ENCODE measurements around the gene CLEC11A. TPM values are rescaled to one million over a fixed set of nuclear protein-coding genes. Genes with fewer than 3 reads are reported as not detected.

Gene CLEC11A
- total and polyA plus RNA-seq, 9 of the 15 experiments (the other 6 are each of a cell fraction or from before 2014, with no cell fraction given), result 0.39 to 43.9 (median 3.4) TPM

- no peak overlapping the region for H3K9ac ChIP-seq (ENCODE audit: insufficient read depth in 1 of 2, low read depth in 2 of 2, low read length in 2 of 2)
- FAIRE-seq (no peak), ATAC-seq (no peak), DNase-seq (ENCODE audit: extremely low read depth in 1 of 4, low spot score in 3 of 4) (no peak)
- WGBS (ENCODE audit: insufficient coverage, low coverage, missing lambda C conversion rate), result 58% methylated on average over 18 of the region's 21 CpGs
- no peak overlapping the region for H3K27ac ChIP-seq (ENCODE audit: extremely low read depth, low read depth, low read length)
- intact Hi-C loops (cut with micrococcal nuclease) (no loop called here), in situ Hi-C loops (cut with MboI) (no loop called here)
- BruUV-seq (replicated peaks), result no TSS peak
- POLR2A ChIA-PET, result interaction anchor here (0.6 to 1.5 kb wide), 5 partner anchors 14 to 1394 kb away, joined by 3 to 6 read pairs (median 4); no protein-coding TSS in a partner anchor
- no peaks in the 10 kb centered on the region for H3K36me3 ChIP-seq (ENCODE audit: control insufficient read depth, insufficient read depth, low read length)
- no peak overlapping the region for H2AFZ ChIP-seq (ENCODE audit: low read depth, low read length)
- CTCF ChIA-PET (ENCODE audit: low intra/inter-chr PET ratio), result no interaction called here
- no peaks in the 10 kb centered on the region for H3K9me1 ChIP-seq (ENCODE audit: control insufficient read depth, insufficient read depth, low read length)
- H3K4me2 ChIP-seq (ENCODE audit: insufficient read depth, low read length), result no peak overlapping the region
- H3K4me1 ChIP-seq (replicated peaks in 1 of 2; ENCODE audit: control insufficient read depth in 2 of 2, insufficient read depth in 2 of 2, low read length in 2 of 2), result peaks cover 8 to 70% of the 10 kb centered on the region in 2 experiments
- peaks cover 3% of the 10 kb centered on the region for H3K79me2 ChIP-seq (ENCODE audit: control insufficient read depth, insufficient read depth, low read length)
- peaks cover 8 to 22% of the 10 kb centered on the region in 2 experiments; a peak in 4 of 5 replicates for H3K27me3 ChIP-seq (ENCODE audit: control insufficient read depth in 2 of 2, insufficient read depth in 2 of 2, low read length in 2 of 2)
- no peaks in the 10 kb centered on the region for H3K9me3 ChIP-seq (replicated peaks; ENCODE audit: control insufficient read depth, insufficient read depth, low read depth, low read length)
- H4K20me1 ChIP-seq (replicated peaks; ENCODE audit: control insufficient read depth, insufficient read depth, low read length), result peaks cover 5% of the 10 kb centered on the region; the same call in 1 of the 2 replicates
- no peak overlapping the region for H3K4me3 ChIP-seq
- no peak for TF ChIP-seq ZNF766 (CRISPR knock-in tag; conservative IDR thresholded peaks at IDR 0.05)
- TF ChIP-seq GATAD2A (IDR thresholded peaks at IDR 0.05), result 0 out of 2 replicates have a peak, but pooled peaks have one; percentile 44
- TF ChIP-seq POLR2AphosphoS2 (IDR thresholded peaks at IDR 0.05; ENCODE audit: low read length), result no peak
- TF ChIP-seq ESRRB (CRISPR knock-in tag; IDR thresholded peaks at IDR 0.05; ENCODE audit: borderline replicate concordance), result no peak
- 0 out of 4 replicates have a peak, but pooled peaks of 1 of the 2 experiments have one; percentile 16 for TF ChIP-seq KDM1A (IDR thresholded peaks at IDR 0.05)
- TF ChIP-seq CEBPG (CRISPR knock-in tag; IDR thresholded peaks at IDR 0.05), result no peak
- no peak for TF ChIP-seq CEBPG (tag; conservative IDR thresholded peaks at IDR 0.05 in 1 of 2, IDR thresholded peaks at IDR 0.05 in 1 of 2)
- TF ChIP-seq ZNF146 (CRISPR knock-in tag; IDR thresholded peaks at IDR 0.05; ENCODE audit: unreplicated experiment), result no peak
- TF ChIP-seq BCOR (IDR thresholded peaks at IDR 0.05), result peak; percentile 56; the same call in 1 of the 2 replicates
- TF ChIP-seq ZNF197 (CRISPR knock-in tag; IDR thresholded peaks at IDR 0.05; ENCODE audit: low read depth), result no peak
- no peak for TF ChIP-seq PTTG1 (tag; IDR thresholded peaks at IDR 0.05; ENCODE audit: low read depth)
- TF ChIP-seq POLR3A (IDR thresholded peaks at IDR 0.05; ENCODE audit: borderline replicate concordance, extremely low read depth, insufficient read depth, insufficient read length), result no peak
- TF ChIP-seq DDX20 (tag; IDR thresholded peaks at IDR 0.05; ENCODE audit: low read depth), result no peak
- TF ChIP-seq ZFP36 (IDR thresholded peaks at IDR 0.05; ENCODE audit: low read depth, low read length, partially characterized antibody), result peak; percentile 37
- TF ChIP-seq NR2C2 (CRISPR knock-in tag; IDR thresholded peaks at IDR 0.05), result no peak
- TF ChIP-seq NR2C2 (tag; IDR thresholded peaks at IDR 0.05), result no peak
- no peak for TF ChIP-seq KHSRP (IDR thresholded peaks at IDR 0.05)
- TF ChIP-seq ZNF324 (CRISPR knock-in tag; IDR thresholded peaks at IDR 0.05), result no peak
Observed at GRCh38 chr19:50720181-50720920, 2.8 kb upstream of the CLEC11A start.
